ENCODE measurements around the gene GADL1. TPM values are rescaled to one million over a fixed set of nuclear protein-coding genes. Genes with fewer than 3 reads are reported as not detected.

GADL1 gene, protein sequence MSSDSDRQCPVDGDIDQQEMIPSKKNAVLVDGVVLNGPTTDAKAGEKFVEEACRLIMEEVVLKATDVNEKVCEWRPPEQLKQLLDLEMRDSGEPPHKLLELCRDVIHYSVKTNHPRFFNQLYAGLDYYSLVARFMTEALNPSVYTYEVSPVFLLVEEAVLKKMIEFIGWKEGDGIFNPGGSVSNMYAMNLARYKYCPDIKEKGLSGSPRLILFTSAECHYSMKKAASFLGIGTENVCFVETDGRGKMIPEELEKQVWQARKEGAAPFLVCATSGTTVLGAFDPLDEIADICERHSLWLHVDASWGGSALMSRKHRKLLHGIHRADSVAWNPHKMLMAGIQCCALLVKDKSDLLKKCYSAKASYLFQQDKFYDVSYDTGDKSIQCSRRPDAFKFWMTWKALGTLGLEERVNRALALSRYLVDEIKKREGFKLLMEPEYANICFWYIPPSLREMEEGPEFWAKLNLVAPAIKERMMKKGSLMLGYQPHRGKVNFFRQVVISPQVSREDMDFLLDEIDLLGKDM
- 0.07 TPM in 1 of 2 replicates, not detected in the other for total RNA-seq

DNA sequence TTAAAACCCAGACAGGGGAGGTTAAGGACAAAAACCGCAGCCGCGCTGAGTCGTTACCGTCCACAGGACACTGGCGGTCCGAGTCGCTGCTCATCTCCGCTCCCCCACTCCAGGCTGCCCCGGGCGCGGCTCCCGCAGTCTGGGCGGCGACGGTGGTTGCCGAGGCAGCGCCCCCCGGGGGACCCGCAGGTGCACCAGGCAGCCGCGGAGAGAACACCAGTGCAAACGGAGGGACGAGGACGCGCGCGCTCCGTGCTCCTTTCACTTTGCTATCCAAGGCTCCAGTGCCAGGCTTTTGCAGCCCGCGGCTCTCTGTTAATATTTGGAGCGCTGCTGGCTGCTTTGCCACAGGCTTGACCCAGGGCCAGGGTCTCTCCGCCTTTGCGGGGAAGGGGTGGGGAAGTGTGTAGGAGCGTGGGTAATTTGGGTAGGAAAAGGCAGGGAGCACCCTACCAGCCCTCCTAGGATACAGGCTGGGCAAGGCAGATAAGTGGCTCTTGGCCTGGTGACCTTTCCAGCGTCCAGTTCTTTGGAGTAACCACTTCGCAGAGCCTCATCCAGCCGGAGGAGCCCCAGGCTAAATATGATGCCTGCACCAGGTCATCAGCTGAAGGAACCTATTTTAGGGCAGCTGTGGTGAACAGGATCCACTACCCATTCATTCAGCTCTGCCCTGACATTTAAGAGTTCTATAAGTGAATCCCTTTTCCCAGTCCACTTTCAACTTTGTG, at the start of gene GADL1:
Gene GADL1, minus strand, starts transcription at position 141 of the 731 bp plus-strand sequence. Its CDS starts 47 bp downstream, at position 94.

All from smooth muscle cell of the pulmonary artery (primary cell).